ENCODE measurements around the gene PJA2.
"Not testable (repeated sequence)": the region's sequence is repeated elsewhere in the genome, so short reads cannot be mapped to it uniquely, and the experiment has no call there.

The PJA2 gene

GRCh38 chr5:109300367-109300766 is 109.4 kb downstream of the PJA2 start:
- no peak for DNase-seq

- peak; percentile 30 for DNase-seq
Measured at GRCh38 chr5:109299557-109299956, 110.2 kb downstream of the PJA2 start.

- no peak for DNase-seq
Measured at GRCh38 chr5:109298794-109299193, 111.0 kb downstream of the PJA2 start.

GRCh38 chr5:109297900-109298299 is 111.9 kb downstream of the PJA2 start:
- DNase-seq = no peak

- DNase-seq = no peak
Measured at GRCh38 chr5:109291090-109291489, 118.7 kb downstream of the PJA2 start.

DNA sequence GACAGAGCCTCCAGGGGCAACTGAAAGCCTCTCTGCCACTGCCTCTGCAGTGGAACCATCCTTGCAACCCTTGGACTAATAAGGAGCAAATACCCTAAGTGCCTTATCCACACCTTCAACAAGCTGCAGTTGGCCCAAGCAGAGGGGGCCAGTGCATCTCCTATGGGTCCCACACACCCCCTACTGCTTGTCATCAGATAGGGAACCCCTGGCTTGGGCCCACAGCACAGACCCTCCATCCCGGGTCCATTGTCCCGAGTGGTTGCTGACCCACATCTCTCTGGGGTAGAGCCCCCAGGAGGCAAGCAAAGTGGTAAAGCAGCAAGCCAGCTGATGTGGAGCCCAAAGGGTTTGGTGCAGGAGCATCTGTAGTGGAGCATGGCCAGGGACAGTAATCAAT is 119.5 kb downstream of the PJA2 start:
- DNase-seq = no peak

DNA sequence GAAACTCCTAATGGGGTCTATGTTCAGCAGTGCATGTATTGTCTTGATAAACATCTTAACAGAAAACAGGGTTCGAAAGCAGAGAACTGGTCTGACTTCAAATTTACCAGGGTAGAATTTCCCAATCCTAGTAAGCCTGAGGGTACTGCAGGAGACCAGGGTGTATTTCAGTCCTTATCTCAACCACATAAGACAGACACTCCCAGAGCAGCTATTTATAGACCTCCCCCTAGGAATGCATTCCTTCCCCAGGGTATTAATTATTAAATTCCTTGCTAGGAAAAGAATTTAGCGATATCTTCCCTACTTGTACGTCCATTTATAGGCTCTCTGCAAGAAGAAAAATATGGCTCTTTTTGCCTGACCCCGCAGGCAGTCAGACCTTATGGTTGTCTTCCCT is 123.1 kb downstream of the PJA2 start:
- DNase-seq = not testable (repeated sequence)

All from NCI-H1092 treated with DMSO at 0.1 percent for 48 hours (cell line).